ENCODE results near the gene NF1.
A peak's percentile ranks its signal among the peaks of the same experiment; 100 is the strongest.
"Not testable (repeated sequence)": the region's sequence is repeated elsewhere in the genome, so short reads cannot be mapped to it uniquely, and the experiment has no call there.

The NF1 gene

DNA sequence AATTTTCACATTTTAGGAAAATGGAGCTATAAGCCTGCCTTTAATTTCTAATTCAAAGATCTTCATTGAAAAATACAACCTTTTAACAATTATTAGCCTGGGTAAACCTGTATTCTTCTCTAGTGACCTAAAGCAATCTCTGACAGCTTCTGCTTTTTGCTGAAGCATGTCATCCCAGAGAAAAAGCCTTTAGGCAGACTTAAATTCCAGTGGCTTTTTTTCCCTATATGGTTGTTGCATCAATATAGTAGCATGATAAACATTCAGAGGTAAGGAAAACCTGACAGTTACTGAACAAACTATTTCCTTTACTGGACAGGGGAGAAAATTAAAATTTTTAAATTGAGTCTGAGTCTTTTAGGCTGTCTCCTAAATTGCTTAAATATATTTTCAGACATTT, 234.4 kb downstream of the NF1 start:
- no peak for DNase-seq (ENCODE audit: low read depth)
- no peak for TF ChIP-seq MYC (IDR thresholded peaks at IDR 0.05; ENCODE audit: low read depth, low read length)
- TF ChIP-seq, protein P1, sequence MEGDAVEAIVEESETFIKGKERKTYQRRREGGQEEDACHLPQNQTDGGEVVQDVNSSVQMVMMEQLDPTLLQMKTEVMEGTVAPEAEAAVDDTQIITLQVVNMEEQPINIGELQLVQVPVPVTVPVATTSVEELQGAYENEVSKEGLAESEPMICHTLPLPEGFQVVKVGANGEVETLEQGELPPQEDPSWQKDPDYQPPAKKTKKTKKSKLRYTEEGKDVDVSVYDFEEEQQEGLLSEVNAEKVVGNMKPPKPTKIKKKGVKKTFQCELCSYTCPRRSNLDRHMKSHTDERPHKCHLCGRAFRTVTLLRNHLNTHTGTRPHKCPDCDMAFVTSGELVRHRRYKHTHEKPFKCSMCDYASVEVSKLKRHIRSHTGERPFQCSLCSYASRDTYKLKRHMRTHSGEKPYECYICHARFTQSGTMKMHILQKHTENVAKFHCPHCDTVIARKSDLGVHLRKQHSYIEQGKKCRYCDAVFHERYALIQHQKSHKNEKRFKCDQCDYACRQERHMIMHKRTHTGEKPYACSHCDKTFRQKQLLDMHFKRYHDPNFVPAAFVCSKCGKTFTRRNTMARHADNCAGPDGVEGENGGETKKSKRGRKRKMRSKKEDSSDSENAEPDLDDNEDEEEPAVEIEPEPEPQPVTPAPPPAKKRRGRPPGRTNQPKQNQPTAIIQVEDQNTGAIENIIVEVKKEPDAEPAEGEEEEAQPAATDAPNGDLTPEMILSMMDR (IDR thresholded peaks at IDR 0.05; ENCODE audit: low read depth, low read length), result no peak
- no peak for TF ChIP-seq POLR2A (IDR thresholded peaks at IDR 0.05; ENCODE audit: extremely low read depth, insufficient read length)
- TF ChIP-seq, protein P2, sequence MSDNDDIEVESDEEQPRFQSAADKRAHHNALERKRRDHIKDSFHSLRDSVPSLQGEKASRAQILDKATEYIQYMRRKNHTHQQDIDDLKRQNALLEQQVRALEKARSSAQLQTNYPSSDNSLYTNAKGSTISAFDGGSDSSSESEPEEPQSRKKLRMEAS (IDR thresholded peaks at IDR 0.05; ENCODE audit: low read depth, low read length), result no peak
- H3K4me3 ChIP-seq (ENCODE audit: low read depth, low read length), result no peak overlapping the region

DNA sequence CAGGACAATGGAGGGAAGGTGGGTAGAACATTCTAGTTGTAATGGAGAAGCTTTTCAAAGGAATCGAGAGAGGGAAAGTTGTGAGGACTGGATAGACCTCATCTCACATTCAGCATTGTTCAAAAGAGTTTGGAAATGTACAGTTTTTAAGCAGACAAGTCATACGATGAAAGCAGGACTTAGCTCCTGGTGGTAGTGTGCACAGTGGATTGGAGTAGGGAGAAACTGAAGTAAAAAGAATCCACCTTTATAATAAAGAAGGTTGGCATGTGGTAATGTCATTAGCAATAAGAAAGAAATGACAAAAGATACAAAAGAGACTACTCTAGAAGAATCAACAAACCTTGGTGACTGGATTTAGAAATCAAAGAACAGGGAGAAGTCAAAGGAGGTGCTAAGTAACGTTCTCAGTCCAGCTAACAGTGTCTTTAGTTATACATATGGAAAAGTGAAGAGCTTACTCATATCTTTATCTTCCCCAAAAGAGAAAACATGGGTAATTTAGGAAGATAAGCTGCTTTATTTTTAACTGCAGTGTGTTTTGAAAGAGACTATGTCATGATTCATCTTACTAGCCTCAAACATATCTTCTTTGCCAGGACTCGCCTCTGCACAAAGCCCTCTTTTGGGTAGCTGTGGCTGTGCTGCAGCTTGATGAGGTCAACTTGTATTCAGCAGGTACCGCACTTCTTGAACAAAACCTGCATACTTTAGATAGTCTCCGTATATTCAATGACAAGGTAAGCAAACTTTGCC, 245.3 kb downstream of the NF1 start:
- no peak for TF ChIP-seq POLR2A (IDR thresholded peaks at IDR 0.05; ENCODE audit: extremely low read depth, insufficient read length)
- TF ChIP-seq MYC (IDR thresholded peaks at IDR 0.05; ENCODE audit: low read depth, low read length), result no peak
- TF ChIP-seq, protein P2 (IDR thresholded peaks at IDR 0.05; ENCODE audit: low read depth, low read length), result no peak
- TF ChIP-seq, protein P1 (IDR thresholded peaks at IDR 0.05; ENCODE audit: low read depth, low read length), result no peak
- peak; percentile 34 for DNase-seq (ENCODE audit: low read depth)
- H3K4me3 ChIP-seq (ENCODE audit: low read depth, low read length), result no peak overlapping the region

DNA sequence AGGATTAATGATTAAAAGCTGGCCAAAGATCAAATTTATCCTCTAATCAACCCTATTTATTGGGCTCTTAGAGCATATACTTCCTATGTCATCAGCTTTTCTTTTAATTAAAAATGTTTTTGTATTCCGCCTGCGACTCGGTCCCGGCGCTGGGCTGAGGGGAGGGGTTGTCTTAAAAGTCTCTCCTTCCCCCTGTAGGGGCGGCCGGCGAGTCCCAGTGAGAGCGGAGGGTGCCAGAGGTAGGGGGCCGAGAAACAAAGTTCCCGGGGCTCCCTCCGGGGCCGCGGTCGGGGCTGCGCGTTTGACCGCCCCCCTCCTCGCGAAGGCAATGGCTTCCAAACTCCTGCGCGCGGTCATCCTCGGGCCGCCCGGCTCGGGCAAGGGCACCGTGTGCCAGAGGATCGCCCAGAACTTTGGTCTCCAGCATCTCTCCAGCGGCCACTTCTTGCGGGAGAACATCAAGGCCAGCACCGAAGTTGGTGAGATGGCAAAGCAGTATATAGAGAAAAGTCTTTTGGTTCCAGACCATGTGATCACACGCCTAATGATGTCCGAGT, 250.5 kb downstream of the NF1 start:
- not testable (repeated sequence) for DNase-seq (ENCODE audit: low read depth); H3K4me3 ChIP-seq (ENCODE audit: low read depth, low read length)

DNA sequence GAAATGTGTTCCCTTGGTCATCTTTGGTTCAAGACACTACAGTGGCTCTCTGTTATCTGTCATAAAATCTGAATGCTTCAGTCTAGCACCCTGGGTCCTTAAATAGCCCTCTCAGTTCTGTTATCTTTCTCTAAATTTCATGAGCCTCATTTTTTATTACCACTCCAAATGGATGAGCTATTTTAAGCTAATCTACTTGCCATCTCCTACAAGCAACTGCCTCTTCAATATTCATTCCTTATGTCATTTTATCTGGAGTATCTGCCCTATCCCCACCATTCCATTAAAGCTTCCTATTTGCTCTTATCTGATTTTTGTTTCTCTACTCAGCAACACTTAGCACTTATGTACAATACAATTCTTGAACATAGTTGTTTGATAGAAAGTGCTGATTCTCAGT, 254.7 kb downstream of the NF1 start:
- H3K4me3 ChIP-seq (ENCODE audit: low read depth, low read length), result no peak overlapping the region
- no peak for TF ChIP-seq MYC (IDR thresholded peaks at IDR 0.05; ENCODE audit: low read depth, low read length)
- TF ChIP-seq, protein P2 (IDR thresholded peaks at IDR 0.05; ENCODE audit: low read depth, low read length), result no peak
- TF ChIP-seq, protein P1 (IDR thresholded peaks at IDR 0.05; ENCODE audit: low read depth, low read length), result no peak
- no peak for TF ChIP-seq POLR2A (IDR thresholded peaks at IDR 0.05; ENCODE audit: extremely low read depth, insufficient read length)

DNA sequence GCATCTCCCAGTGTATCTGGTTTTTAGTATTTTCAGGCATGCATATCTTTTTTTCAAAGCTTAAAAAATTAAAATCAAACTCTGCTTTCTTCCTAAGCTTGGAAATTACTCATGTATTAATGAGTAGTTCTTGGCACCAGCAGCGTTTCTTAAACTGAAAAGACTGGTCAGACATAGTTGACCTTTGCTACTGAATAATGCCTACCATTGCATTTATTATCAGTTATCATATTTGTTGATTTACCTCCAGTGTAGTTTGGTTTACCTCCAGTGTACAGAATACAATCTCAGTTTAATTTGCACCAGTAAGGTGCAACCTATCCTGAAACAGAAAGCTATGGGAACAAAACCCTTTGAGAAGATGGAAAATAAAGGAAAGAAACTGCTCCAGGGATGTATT, 261.2 kb downstream of the NF1 start:
- no peak for DNase-seq (ENCODE audit: low read depth)
- no peak overlapping the region for H3K4me3 ChIP-seq (ENCODE audit: low read depth, low read length)
- TF ChIP-seq, protein P1 (IDR thresholded peaks at IDR 0.05; ENCODE audit: low read depth, low read length), result no peak
- no peak for TF ChIP-seq POLR2A (IDR thresholded peaks at IDR 0.05; ENCODE audit: extremely low read depth, insufficient read length)
- TF ChIP-seq MYC (IDR thresholded peaks at IDR 0.05; ENCODE audit: low read depth, low read length), result no peak

More for the DNA sequence above, 254.7 kb downstream of the NF1 start:
- DNase-seq (ENCODE audit: low read depth), result no peak

DNA sequence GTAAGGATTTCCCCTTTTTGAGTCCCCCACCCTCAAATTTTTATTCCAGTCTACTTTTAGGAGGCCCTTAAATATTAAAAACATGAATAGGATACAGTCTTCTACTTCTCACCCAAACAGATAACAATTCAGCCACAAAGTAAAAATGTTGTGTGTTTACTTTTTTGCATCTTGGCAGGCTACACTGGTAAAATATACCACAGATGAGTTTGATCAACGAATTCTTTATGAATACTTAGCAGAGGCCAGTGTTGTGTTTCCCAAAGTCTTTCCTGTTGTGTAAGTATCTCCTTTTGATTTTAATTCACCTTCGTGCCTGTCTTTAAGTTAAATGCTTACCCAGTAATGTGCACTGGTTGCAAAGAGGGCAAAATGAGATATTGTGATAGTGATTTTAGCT, 262.3 kb downstream of the NF1 start:
- no peak overlapping the region for H3K4me3 ChIP-seq (ENCODE audit: low read depth, low read length)
- no peak for DNase-seq (ENCODE audit: low read depth)
- TF ChIP-seq POLR2A (IDR thresholded peaks at IDR 0.05; ENCODE audit: extremely low read depth, insufficient read length) (no peak), MYC (IDR thresholded peaks at IDR 0.05; ENCODE audit: low read depth, low read length) (no peak)
- TF ChIP-seq, protein P2 (IDR thresholded peaks at IDR 0.05; ENCODE audit: low read depth, low read length), result no peak
- TF ChIP-seq, protein P1 (IDR thresholded peaks at IDR 0.05; ENCODE audit: low read depth, low read length), result no peak

All from NB4 (cell line).